GM19043 (cell line): ENCODE data around the gene ADORA2A.

Experiments
- ATAC-seq: cut with Tn5 transposase; IDR thresholded peaks from one replicate; pipeline ENCODE4 v1.9.1; 2021; ENCODE audit warnings: low read depth; ENCODE audit not compliant: unreplicated experiment

ADORA2A gene

GRCh38 chr22:24416611-24417010, 10.8 kb upstream of the ADORA2A start:
- ATAC-seq: no peak

- ATAC-seq: no peak
Observed at GRCh38 chr22:24417200-24417599, 10.2 kb upstream of the ADORA2A start.

- no peak for ATAC-seq
Observed at GRCh38 chr22:24417901-24418641, 9.3 kb upstream of the ADORA2A start.

- no peak for ATAC-seq
Observed at GRCh38 chr22:24418786-24419474, 8.5 kb upstream of the ADORA2A start.

- ATAC-seq: no peak
Observed at GRCh38 chr22:24419475-24419850, 7.9 kb upstream of the ADORA2A start.

GRCh38 chr22:24420072-24420976, 7.1 kb upstream of the ADORA2A start:
- ATAC-seq: no peak

- no peak for ATAC-seq
Observed at GRCh38 chr22:24420977-24421343, 6.4 kb upstream of the ADORA2A start.

- no peak for ATAC-seq
Observed at GRCh38 chr22:24421428-24421931, 5.9 kb upstream of the ADORA2A start.

GRCh38 chr22:24422102-24422665, 5.2 kb upstream of the ADORA2A start:
- ATAC-seq: no peak

GRCh38 chr22:24423519-24424000, 3.8 kb upstream of the ADORA2A start:
- no peak for ATAC-seq

GRCh38 chr22:24424001-24424900, 3.1 kb upstream of the ADORA2A start:
- no peak for ATAC-seq

- ATAC-seq: no peak
Observed at GRCh38 chr22:24424901-24425775, 2.3 kb upstream of the ADORA2A start.

- ATAC-seq: no peak
Observed at GRCh38 chr22:24426436-24426835, 963 bp upstream of the ADORA2A start.

- ATAC-seq: no peak
Observed at GRCh38 chr22:24426851-24427499, 424 bp upstream of the ADORA2A start.

- no peak for ATAC-seq
Observed at GRCh38 chr22:24428751-24429410, 1.5 kb downstream of the ADORA2A start.

- ATAC-seq: no peak
Observed at GRCh38 chr22:24429411-24430365, 2.3 kb downstream of the ADORA2A start.
